Inferior parietal cortex (tissue), 1 donor: ENCODE measurements around the gene AANAT.

Experiments
- DNase-seq: peaks from one replicate; pipeline ENCODE4 v3.0.0-alpha.2; 2016; ENCODE audit errors: extremely low spot score

Gene AANAT

GRCh38 chr17:76468634-76469010, 1.2 kb downstream of the AANAT start:
- no peak for DNase-seq

GRCh38 chr17:76469076-76469990, 1.9 kb downstream of the AANAT start:
- DNase-seq, result no peak

GRCh38 chr17:76469991-76470739, 2.8 kb downstream of the AANAT start:
- no peak for DNase-seq

- DNase-seq, result no peak
Measured at GRCh38 chr17:76471498-76472257, 4.3 kb downstream of the AANAT start.

GRCh38 chr17:76472258-76472645, 4.8 kb downstream of the AANAT start:
- DNase-seq, result no peak

DNA sequence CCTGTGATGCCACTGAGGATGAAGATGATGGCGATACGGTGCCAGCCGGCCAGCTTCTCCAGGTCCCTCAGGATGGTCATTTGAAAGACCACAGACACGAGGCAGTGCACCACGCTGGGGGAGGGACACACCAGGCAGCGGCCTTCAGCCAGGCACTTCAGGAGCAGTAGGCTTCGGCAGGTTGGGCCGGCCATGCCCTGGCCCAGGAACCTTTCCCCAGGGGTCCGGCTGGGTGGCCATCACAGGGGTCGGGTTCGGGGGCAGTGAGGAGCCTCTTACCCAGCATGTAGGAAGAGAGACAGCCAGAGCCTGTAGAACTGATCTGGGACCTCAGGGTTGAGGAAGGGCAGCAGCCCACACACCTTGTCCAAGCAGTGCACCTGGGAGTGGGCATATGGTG, 5.3 kb downstream of the AANAT start:
- DNase-seq, result no peak

DNA sequence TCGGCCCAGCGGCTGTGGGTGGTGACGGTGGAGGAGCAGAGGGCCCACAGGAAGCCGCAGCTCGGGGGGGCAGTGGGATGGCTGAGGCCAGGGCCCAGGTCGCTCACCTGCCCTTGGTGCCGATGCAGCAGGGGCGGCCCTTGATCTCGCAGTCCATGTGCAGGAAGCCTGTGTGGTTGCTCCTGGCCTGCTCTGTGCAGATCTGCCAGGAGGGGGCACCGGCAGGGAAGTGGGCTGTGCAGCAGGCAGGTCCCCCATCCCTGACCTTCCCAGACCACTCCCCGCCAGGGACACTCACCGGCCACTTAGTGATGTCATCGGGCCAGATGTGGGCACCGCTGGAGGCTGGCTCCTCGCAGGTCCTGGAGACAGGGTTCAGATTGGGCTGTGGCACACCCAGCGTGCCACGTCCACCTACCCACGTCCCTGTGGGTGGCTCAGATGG, 6.2 kb downstream of the AANAT start:
- DNase-seq, result no peak

GRCh38 chr17:76474238-76474637, 6.8 kb downstream of the AANAT start:
- DNase-seq, result no peak

DNA sequence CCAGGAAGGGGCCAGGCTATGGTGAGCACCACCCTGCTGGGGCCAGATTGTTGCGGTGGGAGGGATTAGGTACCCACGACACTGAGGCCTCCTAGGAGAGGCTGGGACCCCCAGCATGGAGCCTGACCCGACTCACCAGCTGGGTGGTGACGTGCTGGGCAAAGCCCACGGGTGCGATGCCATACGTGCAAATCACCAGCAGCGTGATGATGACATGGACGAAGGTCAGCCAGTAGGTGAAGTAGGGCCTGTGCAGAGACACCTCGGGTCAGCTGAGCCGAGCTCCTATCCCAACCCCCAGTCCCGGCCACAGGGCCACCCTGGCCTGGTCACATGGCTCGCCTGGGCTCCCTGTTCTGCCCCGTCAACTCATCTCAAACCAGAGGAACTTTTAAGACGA, 7.5 kb downstream of the AANAT start:
- no peak for DNase-seq

- DNase-seq, result no peak
Measured at GRCh38 chr17:76475302-76475701, 7.9 kb downstream of the AANAT start.

GRCh38 chr17:76476736-76477135, 9.3 kb downstream of the AANAT start:
- DNase-seq, result no peak

DNA sequence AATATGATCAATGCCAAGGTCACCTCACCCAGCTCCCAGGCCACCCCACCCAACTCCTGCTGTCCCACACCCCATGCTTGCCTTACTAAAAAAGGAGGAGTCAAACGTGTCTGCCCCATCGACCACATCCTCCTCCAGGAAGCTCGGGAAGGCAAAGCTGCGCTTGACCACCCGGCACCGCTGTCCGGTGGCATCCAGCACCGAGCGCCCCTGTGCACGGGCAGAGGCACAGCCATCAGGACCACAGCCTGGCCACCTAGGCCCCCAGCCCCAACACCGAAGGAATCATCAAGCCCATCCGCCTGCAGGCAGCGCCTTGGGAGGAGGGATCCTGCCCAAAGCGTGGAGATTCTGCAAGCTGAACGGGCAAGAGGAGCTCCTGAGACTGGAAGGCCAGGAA, 10.2 kb downstream of the AANAT start:
- DNase-seq, result no peak

- no peak for DNase-seq
Measured at GRCh38 chr17:76478097-76478496, 10.7 kb downstream of the AANAT start.

DNA sequence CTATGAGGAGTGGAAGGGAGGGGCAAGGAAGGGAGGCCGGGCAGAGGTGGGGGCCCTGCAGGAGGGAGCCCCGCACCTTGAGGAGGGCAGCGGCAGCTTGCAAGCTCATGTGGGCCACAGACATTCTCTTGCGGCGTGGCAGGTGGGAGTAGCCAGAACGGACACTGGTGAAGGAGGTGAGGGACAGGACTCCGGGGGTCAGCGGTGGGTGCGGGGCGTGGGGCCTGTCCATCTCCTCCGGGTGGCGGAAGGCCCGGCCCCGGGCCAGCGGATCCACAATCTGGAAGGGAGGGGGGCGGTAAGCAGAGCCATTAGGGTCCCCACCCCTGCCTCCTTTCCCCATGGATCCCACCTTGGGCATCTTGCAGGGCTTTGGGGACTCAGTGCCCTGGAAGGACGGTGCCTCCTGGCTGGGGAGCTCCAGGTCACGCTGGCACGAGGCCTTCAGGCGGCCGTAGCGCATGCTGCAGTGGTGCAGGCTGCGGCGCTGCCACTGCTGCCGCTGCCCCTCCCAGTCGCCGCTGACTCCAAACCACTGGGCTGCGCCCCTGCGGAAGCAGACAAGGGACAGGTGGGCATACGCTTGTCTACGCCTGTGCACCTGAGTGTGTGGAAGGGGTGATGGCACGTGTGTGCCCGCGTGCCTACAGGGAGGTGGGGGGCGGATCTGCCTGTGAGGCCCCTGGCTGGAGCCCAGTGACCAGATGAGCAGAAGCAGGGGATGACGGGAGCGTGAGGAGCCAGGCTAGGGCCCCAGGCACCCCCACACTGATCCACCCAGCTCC, 11.5 kb downstream of the AANAT start:
- DNase-seq, result no peak

DNA sequence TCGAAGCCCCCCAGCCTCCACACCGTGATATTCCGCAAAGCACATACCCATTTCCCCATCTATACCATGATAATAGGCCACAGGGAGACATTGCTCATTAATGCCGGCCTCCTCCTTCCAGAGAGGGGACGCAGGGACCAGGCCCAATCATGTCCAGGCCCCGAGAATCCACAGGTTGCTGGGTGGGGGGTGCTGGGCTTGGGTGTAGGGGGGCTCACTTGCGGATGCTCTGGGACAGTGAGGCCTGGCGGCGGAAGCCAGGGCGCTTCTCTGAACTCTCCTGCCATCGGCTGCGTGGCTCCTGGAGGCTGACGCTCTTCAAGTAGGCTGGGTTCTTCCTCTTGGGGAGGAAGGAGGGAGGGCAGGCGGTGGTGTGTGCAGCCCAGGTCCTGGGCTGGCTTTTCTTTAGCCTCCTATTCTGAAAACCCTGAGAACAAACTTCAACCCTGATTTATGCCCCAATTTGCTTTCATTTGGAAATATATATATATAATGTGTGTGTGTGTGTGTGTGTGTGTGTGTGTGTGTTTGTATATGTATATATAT, 12.2 kb downstream of the AANAT start:
- no peak for DNase-seq

GRCh38 chr17:76480632-76481031, 13.2 kb downstream of the AANAT start:
- DNase-seq, result no peak

DNA sequence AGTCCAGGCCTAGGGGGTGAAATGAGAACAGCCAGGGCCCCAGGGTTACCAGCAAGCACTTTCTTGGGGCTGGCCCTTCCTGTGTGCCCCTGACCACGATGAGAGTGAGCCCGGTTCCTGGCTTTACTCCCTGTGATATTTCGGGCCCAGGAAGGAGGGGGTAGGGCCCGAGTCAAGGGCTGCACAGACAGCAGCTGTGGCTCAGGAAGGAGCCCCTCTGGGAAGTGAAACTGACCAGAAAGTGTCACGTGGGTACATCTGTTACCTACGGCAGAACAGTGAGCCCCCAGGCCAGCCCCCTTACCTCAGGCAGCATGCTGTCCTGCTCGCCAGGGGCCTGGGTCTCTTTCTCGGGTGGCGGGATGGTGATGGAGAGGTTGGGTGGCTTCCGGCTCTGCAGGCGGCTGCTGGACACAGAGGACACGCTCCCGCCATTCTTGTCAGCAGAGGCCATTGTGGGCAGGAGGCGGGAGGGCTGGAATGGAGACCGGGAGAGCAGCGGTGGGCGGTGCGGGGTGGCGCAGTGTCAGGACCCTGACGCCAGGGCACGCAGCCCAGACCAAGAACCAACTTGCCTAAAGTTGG, 13.8 kb downstream of the AANAT start:
- DNase-seq, result no peak

DNA sequence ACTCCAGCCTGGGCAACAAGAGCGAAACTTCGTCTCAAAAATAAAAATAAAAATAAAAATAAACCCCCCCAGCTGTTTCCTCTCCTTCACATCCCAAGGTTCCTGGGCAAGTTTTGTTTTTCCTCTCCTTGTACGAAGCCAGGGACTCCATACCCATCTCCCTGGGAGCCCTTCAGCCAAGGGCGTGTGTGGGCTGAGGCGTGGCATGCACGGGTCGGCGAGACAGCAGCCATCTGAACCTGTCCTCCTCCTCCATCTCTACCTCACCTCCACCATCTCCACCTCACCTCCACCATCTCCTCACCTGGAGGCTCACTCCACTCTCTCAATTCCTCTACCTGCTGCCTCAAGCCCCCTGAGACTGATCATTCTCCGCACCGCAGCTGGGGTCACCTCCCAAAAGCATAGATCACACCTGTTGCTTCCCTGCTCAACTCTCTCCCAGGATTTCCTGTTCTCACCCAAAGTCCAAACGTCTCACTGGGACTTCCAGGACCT, 16.9 kb downstream of the AANAT start:
- DNase-seq, result no peak

GRCh38 chr17:76485569-76485968, 18.2 kb downstream of the AANAT start:
- peak; percentile 44 for DNase-seq

- no peak for DNase-seq
Measured at GRCh38 chr17:76487451-76488192, 20.2 kb downstream of the AANAT start.
